Esophagus muscularis mucosa (tissue), 3 donors: Measurements from ENCODE around the gene UBE2N.

Experiments
- CTCF ChIP-seq, 3 experiments: fragments of 200-600 bp in 2 of 3; fragments of 450-650 bp in 1 of 3; sonication (generic) in 2 of 3; IDR thresholded peaks; one replicate each; pipeline ENCODE4 v1.5.1; 2017 to 2019; ENCODE audit warnings: antibody characterized with exemption in 3 of 3, mild to moderate bottlenecking in 2 of 3, moderate library complexity in 1 of 3
- POLR2A ChIP-seq: fragments of 450-650 bp; IDR thresholded peaks from one replicate; pipeline ENCODE4 v1.6.1; 2017; ENCODE audit warnings: antibody characterized with exemption, moderate library complexity, mild to moderate bottlenecking, low read depth

DNA sequence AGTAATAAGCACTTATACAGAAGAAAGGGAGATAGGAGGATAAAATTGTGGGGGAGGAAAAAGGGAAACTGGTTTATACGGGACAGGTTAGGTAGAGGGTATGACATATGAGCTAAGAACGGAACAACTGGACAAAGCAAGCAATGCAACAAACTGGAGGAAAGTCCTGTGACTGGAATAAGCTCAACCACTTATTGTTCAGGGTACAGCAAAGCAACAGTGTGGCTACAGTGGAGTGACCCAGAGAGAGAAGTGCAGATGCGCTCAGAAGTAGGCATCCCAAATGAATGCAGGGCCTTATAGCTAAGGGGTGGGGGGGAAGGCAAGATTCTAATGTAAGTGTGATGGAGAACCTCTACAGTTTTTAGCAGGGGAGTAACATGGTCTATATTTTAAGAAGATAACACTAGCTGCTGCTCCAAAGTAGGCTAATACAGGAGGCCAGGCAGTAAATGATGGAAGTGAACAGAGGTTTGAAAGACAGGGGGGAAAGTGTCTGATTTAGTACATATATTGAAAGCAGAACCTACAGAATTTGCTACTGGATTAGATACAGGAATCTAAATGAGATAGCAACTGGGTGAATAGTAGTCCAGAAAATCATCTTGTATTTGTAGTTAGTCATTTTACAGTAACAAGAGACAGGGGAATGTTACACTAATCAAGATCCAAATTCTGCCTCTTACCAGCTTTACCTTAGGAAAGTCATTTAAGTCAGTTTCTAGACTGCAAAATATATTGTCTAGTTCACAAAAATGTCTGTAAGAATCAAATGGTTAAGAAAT, 3.3 kb downstream of the UBE2N start:
- TF ChIP-seq CTCF (IDR thresholded peaks at IDR 0.05): no peak
- TF ChIP-seq POLR2A: no peak
